Measurements from ENCODE around the gene SEMA3C. TPM values are rescaled to one million over a fixed set of nuclear protein-coding genes. Genes with fewer than 3 reads are reported as not detected.

The SEMA3C gene
- total RNA-seq (under 1 TPM; 0.08 TPM), total RNA-seq (0 to 13.6 (median 1.0) reads per million in 172 experiments)
- polyA plus RNA-seq (2013, experiment 1 of 2), result 0.81 TPM
- polyA plus RNA-seq (2013, experiment 2 of 2), result 3.7 TPM

DNA sequence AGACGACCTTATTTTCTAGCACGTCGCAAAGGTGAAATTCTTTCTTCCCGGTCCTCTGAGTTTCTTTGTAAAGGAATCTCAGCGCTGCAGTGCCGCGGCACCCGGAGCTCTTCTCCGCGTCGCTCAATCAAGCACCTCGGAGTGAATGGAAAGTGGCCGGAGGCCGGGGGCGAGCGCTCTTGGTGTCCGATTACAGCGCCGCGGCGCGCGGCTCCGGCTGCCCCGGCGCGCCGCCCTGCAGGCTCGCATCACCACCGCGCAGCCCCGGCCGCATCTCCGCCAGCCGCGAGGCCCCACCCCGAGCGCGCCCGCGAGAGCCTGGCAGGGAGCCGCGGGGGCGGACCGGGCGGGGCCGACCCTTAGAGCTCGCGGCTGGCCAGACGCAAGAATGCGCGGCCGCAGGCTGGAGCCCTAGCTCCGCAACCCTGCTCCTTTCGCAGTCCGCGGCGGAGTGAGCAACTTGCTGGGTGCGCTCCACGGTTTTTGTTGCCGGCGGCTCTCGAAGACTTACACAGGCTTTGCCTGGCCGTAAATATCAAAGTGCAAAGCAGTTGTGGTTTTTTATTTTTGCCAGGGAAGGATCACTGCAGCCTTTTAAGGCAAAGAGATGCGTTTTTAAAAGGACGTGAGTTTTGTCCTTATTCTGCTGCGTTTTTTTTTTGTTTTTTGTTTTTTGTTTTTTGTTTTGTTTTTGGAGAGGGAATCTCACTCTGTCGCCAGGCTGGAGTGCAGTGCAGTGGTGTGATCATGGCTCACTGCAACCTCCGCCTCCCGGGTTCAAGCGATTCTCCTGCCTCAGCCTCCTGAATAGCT is at the start of gene SEMA3C:
Gene SEMA3C (minus strand): TSS at position 143 of the 813 bp plus-strand sequence. CDS start 2,270 bp downstream, outside the sequence.
- DNase-seq, result peak in 3 of 14 experiments; percentile 6 to 61 (median 52)
- TF ChIP-seq CTCF (IDR thresholded peaks at IDR 0.05), result no peak
- Histone ChIP-seq H3K36me3 (ENCODE audit: insufficient read depth, low read length) (no peaks in the 10 kb centered on the region), H3K4me3 (ENCODE audit: low read length) (peak within 1 kb of the TSS; percentile 19), H3K27me3 (ENCODE audit: control insufficient read depth in 1 of 2, insufficient read depth in 2 of 2, low read length in 2 of 2) (peaks cover 13 to 30% of the 10 kb centered on the region in 2 experiments), H3K4me1 (ENCODE audit: insufficient read depth, low read length) (no peaks in the 10 kb centered on the region), H3K9me3 (ENCODE audit: control insufficient read depth in 1 of 2, insufficient read depth in 1 of 2, low read length in 2 of 2) (peaks cover 0 to 15% of the 10 kb centered on the region in 2 experiments), H3K27ac (ENCODE audit: low read depth in 1 of 2, low read length in 2 of 2) (no peak within 1 kb of the TSS)
- Mint-ChIP-seq H3K4me3 (no peak within 1 kb of the TSS), H3K9me3 (no peaks in the 10 kb centered on the region), H3K27ac (no peak within 1 kb of the TSS), H3K4me1 (ENCODE audit: low read depth) (peaks cover 7% of the 10 kb centered on the region), H3K36me3 (ENCODE audit: low read depth) (no peaks in the 10 kb centered on the region), H3K27me3 (peaks cover 55% of the 10 kb centered on the region)
- POLR2A ChIA-PET, result no interaction called here
- no peak for ATAC-seq (ENCODE audit: poor library complexity)
- intact Hi-C loops (cut with DNase I, micrococcal nuclease), result no loop called here
- CTCF ChIA-PET, result no interaction called here

- Mint-ChIP-seq H3K4me1 (ENCODE audit: low read depth) (no peaks in the 10 kb centered on the region), H3K36me3 (ENCODE audit: low read depth) (no peaks in the 10 kb centered on the region), H3K27ac (no peak overlapping the region), H3K4me3 (no peak overlapping the region), H3K9me3 (peaks cover 9% of the 10 kb centered on the region), H3K27me3 (no peaks in the 10 kb centered on the region)
- peaks cover 0 to 4% of the 10 kb centered on the region in 2 experiments for H3K9me3 ChIP-seq (ENCODE audit: control insufficient read depth in 1 of 2, insufficient read depth in 1 of 2, low read length in 2 of 2)
- no peak for TF ChIP-seq CTCF (IDR thresholded peaks at IDR 0.05)
- ChIA-PET POLR2A (no interaction called here), CTCF (no interaction called here)
- ATAC-seq (ENCODE audit: poor library complexity) (no peak), DNase-seq (no peak)
- no peaks in the 10 kb centered on the region for H3K4me1 ChIP-seq (ENCODE audit: insufficient read depth, low read length)
- intact Hi-C loops (cut with DNase I, micrococcal nuclease), result no loop called here
- no peak overlapping the region for H3K4me3 ChIP-seq (ENCODE audit: low read length)
- no peaks in the 10 kb centered on the region for H3K27me3 ChIP-seq (ENCODE audit: control insufficient read depth in 1 of 2, insufficient read depth in 2 of 2, low read length in 2 of 2)
- H3K27ac ChIP-seq (ENCODE audit: low read depth in 1 of 2, low read length in 2 of 2), result no peak overlapping the region
- no peaks in the 10 kb centered on the region for H3K36me3 ChIP-seq (ENCODE audit: insufficient read depth, low read length)
Measured at GRCh38 chr7:80968606-80969005, 49.8 kb upstream of the SEMA3C start.

DNA sequence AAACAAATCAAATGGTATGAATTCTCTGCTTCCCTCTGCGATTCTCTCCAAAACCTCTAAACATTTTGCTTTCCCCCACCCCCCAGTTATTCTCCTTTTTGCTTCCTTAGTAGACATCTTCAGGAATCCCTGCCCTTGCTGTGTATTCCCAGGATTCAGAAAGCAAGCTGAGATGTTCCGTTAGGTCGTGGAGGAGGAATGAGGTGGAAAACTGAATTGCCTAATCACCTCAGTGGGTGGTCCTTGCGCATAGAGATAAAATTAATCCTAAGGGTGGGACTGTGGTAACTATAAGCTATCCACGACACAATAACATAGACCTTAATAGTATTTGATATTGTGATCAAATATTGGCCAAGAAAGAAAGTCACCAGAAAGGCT is 49.1 kb upstream of the SEMA3C start:
- H3K36me3 Mint-ChIP-seq (ENCODE audit: low read depth), result no peaks in the 10 kb centered on the region
- no peak for TF ChIP-seq CTCF (IDR thresholded peaks at IDR 0.05)
- peaks cover 0 to 4% of the 10 kb centered on the region in 2 experiments for H3K9me3 ChIP-seq (ENCODE audit: control insufficient read depth in 1 of 2, insufficient read depth in 1 of 2, low read length in 2 of 2)
- no peaks in the 10 kb centered on the region for H3K36me3 ChIP-seq (ENCODE audit: insufficient read depth, low read length)
- H3K27ac Mint-ChIP-seq, result no peak overlapping the region
- no peaks in the 10 kb centered on the region for H3K27me3 Mint-ChIP-seq
- ATAC-seq (ENCODE audit: poor library complexity) (no peak), DNase-seq (no peak)
- no peak overlapping the region for H3K27ac ChIP-seq (ENCODE audit: low read depth in 1 of 2, low read length in 2 of 2)
- intact Hi-C loops (cut with DNase I, micrococcal nuclease), result no loop called here
- no peaks in the 10 kb centered on the region for H3K4me1 Mint-ChIP-seq (ENCODE audit: low read depth)
- ChIA-PET CTCF (no interaction called here), POLR2A (no interaction called here)
- H3K4me1 ChIP-seq (ENCODE audit: insufficient read depth, low read length), result no peaks in the 10 kb centered on the region
- H3K4me3 ChIP-seq (ENCODE audit: low read length), result no peak overlapping the region
- peaks cover 9% of the 10 kb centered on the region for H3K9me3 Mint-ChIP-seq
- no peaks in the 10 kb centered on the region for H3K27me3 ChIP-seq (ENCODE audit: control insufficient read depth in 1 of 2, insufficient read depth in 2 of 2, low read length in 2 of 2)
- no peak overlapping the region for H3K4me3 Mint-ChIP-seq

All from CD4-positive, alpha-beta T cell (primary cell).